ENCODE measurements around the gene CHST4.

DNA sequence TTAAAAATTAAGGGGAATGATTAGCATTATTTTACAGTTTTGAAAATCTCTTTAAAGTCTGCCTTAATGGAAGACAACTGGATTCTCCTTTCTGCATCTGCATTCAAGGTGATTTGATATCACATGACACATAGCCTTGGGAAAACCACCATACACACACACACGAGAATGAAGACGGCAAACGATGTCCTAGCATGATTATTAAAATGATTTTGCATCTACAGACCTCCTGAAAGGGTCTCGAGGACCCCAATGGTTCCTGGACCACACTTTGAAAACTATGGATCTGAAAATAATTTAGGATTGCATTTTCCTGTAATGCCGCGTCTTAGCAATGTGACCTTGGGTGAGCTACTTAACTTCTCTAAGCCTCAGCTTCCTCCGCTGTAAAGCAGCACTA, 11.8 kb upstream of the CHST4 start:
- TF ChIP-seq TAF1 (IDR thresholded peaks at IDR 0.05; ENCODE audit: low read depth) (no peak), EP300 (IDR thresholded peaks at IDR 0.05; ENCODE audit: borderline replicate concordance) (no peak), CREB1 (IDR thresholded peaks at IDR 0.05; ENCODE audit: low read depth) (no peak), FOXM1 (IDR thresholded peaks at IDR 0.05; ENCODE audit: borderline replicate concordance, low read depth) (no peak), RAD21 (IDR thresholded peaks at IDR 0.05; ENCODE audit: low read depth) (no peak), EGR1 (IDR thresholded peaks at IDR 0.05) (no peak), TEAD4 (IDR thresholded peaks at IDR 0.05) (no peak), CEBPB (IDR thresholded peaks at IDR 0.05) (no peak), YY1 (IDR thresholded peaks at IDR 0.05; ENCODE audit: low read depth) (no peak), TCF12 (IDR thresholded peaks at IDR 0.05; ENCODE audit: low read depth) (no peak), NFIC (IDR thresholded peaks at IDR 0.05) (no peak)
- TF ChIP-seq, protein P1, sequence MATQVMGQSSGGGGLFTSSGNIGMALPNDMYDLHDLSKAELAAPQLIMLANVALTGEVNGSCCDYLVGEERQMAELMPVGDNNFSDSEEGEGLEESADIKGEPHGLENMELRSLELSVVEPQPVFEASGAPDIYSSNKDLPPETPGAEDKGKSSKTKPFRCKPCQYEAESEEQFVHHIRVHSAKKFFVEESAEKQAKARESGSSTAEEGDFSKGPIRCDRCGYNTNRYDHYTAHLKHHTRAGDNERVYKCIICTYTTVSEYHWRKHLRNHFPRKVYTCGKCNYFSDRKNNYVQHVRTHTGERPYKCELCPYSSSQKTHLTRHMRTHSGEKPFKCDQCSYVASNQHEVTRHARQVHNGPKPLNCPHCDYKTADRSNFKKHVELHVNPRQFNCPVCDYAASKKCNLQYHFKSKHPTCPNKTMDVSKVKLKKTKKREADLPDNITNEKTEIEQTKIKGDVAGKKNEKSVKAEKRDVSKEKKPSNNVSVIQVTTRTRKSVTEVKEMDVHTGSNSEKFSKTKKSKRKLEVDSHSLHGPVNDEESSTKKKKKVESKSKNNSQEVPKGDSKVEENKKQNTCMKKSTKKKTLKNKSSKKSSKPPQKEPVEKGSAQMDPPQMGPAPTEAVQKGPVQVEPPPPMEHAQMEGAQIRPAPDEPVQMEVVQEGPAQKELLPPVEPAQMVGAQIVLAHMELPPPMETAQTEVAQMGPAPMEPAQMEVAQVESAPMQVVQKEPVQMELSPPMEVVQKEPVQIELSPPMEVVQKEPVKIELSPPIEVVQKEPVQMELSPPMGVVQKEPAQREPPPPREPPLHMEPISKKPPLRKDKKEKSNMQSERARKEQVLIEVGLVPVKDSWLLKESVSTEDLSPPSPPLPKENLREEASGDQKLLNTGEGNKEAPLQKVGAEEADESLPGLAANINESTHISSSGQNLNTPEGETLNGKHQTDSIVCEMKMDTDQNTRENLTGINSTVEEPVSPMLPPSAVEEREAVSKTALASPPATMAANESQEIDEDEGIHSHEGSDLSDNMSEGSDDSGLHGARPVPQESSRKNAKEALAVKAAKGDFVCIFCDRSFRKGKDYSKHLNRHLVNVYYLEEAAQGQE (IDR thresholded peaks at IDR 0.05; ENCODE audit: low read depth) = no peak
- TF ChIP-seq, protein P2, sequence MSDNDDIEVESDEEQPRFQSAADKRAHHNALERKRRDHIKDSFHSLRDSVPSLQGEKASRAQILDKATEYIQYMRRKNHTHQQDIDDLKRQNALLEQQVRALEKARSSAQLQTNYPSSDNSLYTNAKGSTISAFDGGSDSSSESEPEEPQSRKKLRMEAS (IDR thresholded peaks at IDR 0.05) = no peak
- TF ChIP-seq, protein P3, sequence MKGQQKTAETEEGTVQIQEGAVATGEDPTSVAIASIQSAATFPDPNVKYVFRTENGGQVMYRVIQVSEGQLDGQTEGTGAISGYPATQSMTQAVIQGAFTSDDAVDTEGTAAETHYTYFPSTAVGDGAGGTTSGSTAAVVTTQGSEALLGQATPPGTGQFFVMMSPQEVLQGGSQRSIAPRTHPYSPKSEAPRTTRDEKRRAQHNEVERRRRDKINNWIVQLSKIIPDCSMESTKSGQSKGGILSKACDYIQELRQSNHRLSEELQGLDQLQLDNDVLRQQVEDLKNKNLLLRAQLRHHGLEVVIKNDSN (IDR thresholded peaks at IDR 0.05) = no peak

All from Ishikawa (cell line).